K562 (cell line): ENCODE results near the gene FAM120B. TPM values are rescaled to one million over a fixed set of nuclear protein-coding genes. Genes with fewer than 3 reads are reported as not detected.

Source experiments
- ATF6 ChIP-seq: sonication (generic); formaldehyde crosslinking; IDR thresholded peaks from 2 replicates; pipeline ENCODE4 v1.4.0; 2020; ENCODE audit warnings: mild to moderate bottlenecking, missing genetic modification reagents
- CREBBP ChIP-seq: IDR thresholded peaks from one replicate; pipeline ENCODE4 v1.6.1; 2012; ENCODE audit warnings: low read depth, mild to moderate bottlenecking, control low read depth, inconsistent platforms, low read length
- ELF1 ChIP-seq: fragments of 200-800 bp; sonication (Bioruptor generic); IDR thresholded peaks from 2 replicates; pipeline ENCODE4 v1.6.1; 2016; ENCODE audit warnings: missing genetic modification characterization, missing compliant biosample characterization
- FOXP4 ChIP-seq: sonication (generic); formaldehyde crosslinking; IDR thresholded peaks from 2 replicates; pipeline ENCODE4 v1.8.0; 2022; ENCODE audit warnings: mild to moderate bottlenecking, missing genetic modification reagents, borderline replicate concordance
- GTF2A2 ChIP-seq: IDR thresholded peaks from 2 replicates; pipeline ENCODE4 v1.6.1; 2016; ENCODE audit warnings: mild to moderate bottlenecking, missing genetic modification characterization, missing compliant biosample characterization
- PURB ChIP-seq: sonication (generic); formaldehyde crosslinking; IDR thresholded peaks from 2 replicates; pipeline ENCODE4 v1.9.0; 2021; ENCODE audit warnings: low read depth, mild to moderate bottlenecking, missing genetic modification reagents
- RBM39 ChIP-seq: fragments of 200-400 bp; formaldehyde crosslinking; optimal IDR thresholded peaks from 2 replicates; pipeline ENCODE3; 2018; ENCODE audit warnings: low read depth, low read length
- RCOR1 ChIP-seq, 2 experiments: IDR thresholded peaks; 2 replicates each; pipeline ENCODE4 v1.6.1; 2012; ENCODE audit warnings: low read depth in 2 of 2, low read length in 2 of 2, borderline replicate concordance in 1 of 2, improper control_type of control experiment in 1 of 2
- SFPQ ChIP-seq: fragments of 200-400 bp; formaldehyde crosslinking; IDR thresholded peaks from 2 replicates; pipeline ENCODE4 v1.6.1; 2017; ENCODE audit warnings: mild to moderate bottlenecking, low read depth, low read length, moderate library complexity
- ZNF41 ChIP-seq: fragments of 250-450 bp; sonication (Bioruptor Pico); conservative IDR thresholded peaks from 2 replicates; pipeline ENCODE4 v1.4.0; 2020; ENCODE audit warnings: mild to moderate bottlenecking
- ZNF507 ChIP-seq: conservative IDR thresholded peaks from 2 replicates; pipeline ENCODE4 v1.6.1; 2017; ENCODE audit warnings: missing genetic modification characterization, missing compliant biosample characterization
- ZNF57 ChIP-seq: fragments of 450-650 bp; formaldehyde crosslinking; IDR thresholded peaks from 2 replicates; pipeline ENCODE4 v1.4.0; 2020; ENCODE audit warnings: mild to moderate bottlenecking, moderate library complexity
- polyA plus RNA-seq, 8 experiments: library from polyadenylated mRNA; depleted of rRNA in 4 of 8; stranded (reverse) in 5 of 8; unstranded in 3 of 8; fragments of >200 nt; fragmentation: Nextera tagmentation in 2 of 8; fragmentation: Illumina TruSeq in 1 of 8; extraction: Ambion mirVana in 2 of 8; extraction: Trizol in 1 of 8; gene quantifications; 2 replicates each; pipeline versions ENCODE4 v1.2.1 to v1.2.3, GENCODE V29; 2011 to 2014; ENCODE audit warnings: inconsistent platforms in 1 of 8, missing spikeins in 1 of 8
- total RNA-seq, 7 experiments: library from RNA; depleted of rRNA in 6 of 7; stranded (reverse); fragments of >200 nt in 6 of 7; fragmentation: Illumina TruSeq in 2 of 7; extraction: Trizol in 2 of 7; gene quantifications; 2 replicates each; pipeline versions ENCODE4 v1.2.1 to v1.2.3, GENCODE V29; 2011 to 2021; ENCODE audit warnings: low replicate concordance in 1 of 7
- TF ChIP-seq, protein P1 (sequence below): fragments of 250-450 bp; sonication (Bioruptor Pico); IDR thresholded peaks from 2 replicates; pipeline ENCODE4 v1.5.0; 2022; ENCODE audit warnings: mild to moderate bottlenecking
- TF ChIP-seq, protein P2 (sequence below): sonication (generic); formaldehyde crosslinking; IDR thresholded peaks from 2 replicates; pipeline ENCODE4 v1.8.0; 2022; ENCODE audit warnings: mild to moderate bottlenecking, low read depth, missing genetic modification reagents
- TF ChIP-seq, protein P3 (sequence below), 2 experiments: fragments of 250-450 bp in 1 of 2; fragments of 450-650 bp in 1 of 2; sonication (Bioruptor Pico) in 1 of 2; IDR thresholded peaks; 2 replicates each; pipeline versions ENCODE4 v1.6.1 to v1.8.0; 2016 to 2021; ENCODE audit warnings: mild to moderate bottlenecking in 2 of 2, moderate library complexity in 2 of 2, missing compliant biosample characterization in 1 of 2, missing genetic modification characterization in 1 of 2

Gene FAM120B
- total and polyA plus RNA-seq, 9 of the 15 experiments (the other 6 are each of a cell fraction or from before 2014, with no cell fraction given) = 3.5 to 22.6 (median 14.7) TPM

- TF ChIP-seq SFPQ (no peak), RCOR1 (IDR thresholded peaks at IDR 0.05; ENCODE audit: borderline replicate concordance in 1 of 2, low read depth in 2 of 2, low read length in 2 of 2) (no peak), ZNF41 (CRISPR knock-in tag) (no peak), RBM39 (no peak), CREBBP (no peak), ZNF57 (CRISPR knock-in tag) (no peak), ELF1 (tag) (no peak), PURB (CRISPR knock-in tag) (no peak), FOXP4 (CRISPR knock-in tag) (no peak), ATF6 (no peak), GTF2A2 (no peak), ZNF507 (tag) (no peak)
- TF ChIP-seq, protein P1, sequence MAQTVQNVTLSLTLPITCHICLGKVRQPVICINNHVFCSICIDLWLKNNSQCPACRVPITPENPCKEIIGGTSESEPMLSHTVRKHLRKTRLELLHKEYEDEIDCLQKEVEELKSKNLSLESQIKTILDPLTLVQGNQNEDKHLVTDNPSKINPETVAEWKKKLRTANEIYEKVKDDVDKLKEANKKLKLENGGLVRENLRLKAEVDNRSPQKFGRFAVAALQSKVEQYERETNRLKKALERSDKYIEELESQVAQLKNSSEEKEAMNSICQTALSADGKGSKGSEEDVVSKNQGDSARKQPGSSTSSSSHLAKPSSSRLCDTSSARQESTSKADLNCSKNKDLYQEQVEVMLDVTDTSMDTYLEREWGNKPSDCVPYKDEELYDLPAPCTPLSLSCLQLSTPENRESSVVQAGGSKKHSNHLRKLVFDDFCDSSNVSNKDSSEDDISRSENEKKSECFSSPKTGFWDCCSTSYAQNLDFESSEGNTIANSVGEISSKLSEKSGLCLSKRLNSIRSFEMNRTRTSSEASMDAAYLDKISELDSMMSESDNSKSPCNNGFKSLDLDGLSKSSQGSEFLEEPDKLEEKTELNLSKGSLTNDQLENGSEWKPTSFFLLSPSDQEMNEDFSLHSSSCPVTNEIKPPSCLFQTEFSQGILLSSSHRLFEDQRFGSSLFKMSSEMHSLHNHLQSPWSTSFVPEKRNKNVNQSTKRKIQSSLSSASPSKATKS (CRISPR knock-in tag) = no peak
- TF ChIP-seq, protein P2, sequence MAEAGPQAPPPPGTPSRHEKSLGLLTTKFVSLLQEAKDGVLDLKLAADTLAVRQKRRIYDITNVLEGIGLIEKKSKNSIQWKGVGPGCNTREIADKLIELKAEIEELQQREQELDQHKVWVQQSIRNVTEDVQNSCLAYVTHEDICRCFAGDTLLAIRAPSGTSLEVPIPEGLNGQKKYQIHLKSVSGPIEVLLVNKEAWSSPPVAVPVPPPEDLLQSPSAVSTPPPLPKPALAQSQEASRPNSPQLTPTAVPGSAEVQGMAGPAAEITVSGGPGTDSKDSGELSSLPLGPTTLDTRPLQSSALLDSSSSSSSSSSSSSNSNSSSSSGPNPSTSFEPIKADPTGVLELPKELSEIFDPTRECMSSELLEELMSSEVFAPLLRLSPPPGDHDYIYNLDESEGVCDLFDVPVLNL (CRISPR knock-in tag) = no peak
- TF ChIP-seq, protein P3, sequence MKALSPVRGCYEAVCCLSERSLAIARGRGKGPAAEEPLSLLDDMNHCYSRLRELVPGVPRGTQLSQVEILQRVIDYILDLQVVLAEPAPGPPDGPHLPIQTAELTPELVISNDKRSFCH (CRISPR knock-in tag; IDR thresholded peaks at IDR 0.05) = no peak
- TF ChIP-seq, protein P3 (tag; IDR thresholded peaks at IDR 0.05) = no peak
Measured at GRCh38 chr6:170298688-170299087, 7.9 kb upstream of the FAM120B start (continued).
